Body of pancreas (tissue), 4 donors: ENCODE results near the gene TUT1.

Experiments used
- CTCF ChIP-seq, 7 experiments: fragments of 450-650 bp in 4 of 7; fragments of 200-600 bp in 3 of 7; sonication (generic) in 3 of 7; IDR thresholded peaks; one replicate each; pipeline ENCODE4 v1.5.1; 2016 to 2019; ENCODE audit warnings: antibody characterized with exemption in 7 of 7
- POLR2A ChIP-seq, 3 donors: fragments of 450-650 bp; IDR thresholded peaks; one replicate each; pipeline ENCODE4 v1.6.1; 2016; ENCODE audit warnings: antibody characterized with exemption in 3 of 3, mild to moderate bottlenecking in 2 of 3

GRCh38 chr11:62553080-62553838 is 38.1 kb downstream of the TUT1 start:
- TF ChIP-seq POLR2A (IDR thresholded peaks at IDR 0.05) (peak; percentile 51 to 76 (median 53)), CTCF (IDR thresholded peaks at IDR 0.05) (no peak)
